DLD1 (cell line): ENCODE results near the gene NFAT5.

Source experiments
- in situ Hi-C: cut with HindIII; loops from 2 replicates; pipeline ENCODE4 v1.10.0; 2017; ENCODE audit warnings: low sequenced_read_pairs

Gene NFAT5

DNA sequence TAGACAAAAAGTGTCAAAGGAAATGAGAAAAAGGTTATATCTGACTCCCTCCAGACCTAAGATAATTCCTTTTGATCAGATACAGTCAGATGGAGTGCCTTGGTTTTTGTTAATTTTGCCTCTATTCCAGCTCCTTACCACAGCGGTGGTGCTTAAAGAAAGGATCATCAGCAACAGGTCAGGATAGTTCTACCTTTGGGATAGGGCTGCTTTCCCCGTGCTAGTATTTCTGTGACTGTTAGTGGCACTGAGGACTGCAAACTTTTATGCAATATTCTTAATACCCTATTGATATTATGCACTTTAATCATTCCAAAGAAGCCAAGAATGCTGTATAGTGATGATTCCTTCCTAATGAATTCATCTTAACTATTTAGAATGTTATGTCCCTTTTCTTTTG is 136.1 kb downstream of the NFAT5 start:
- in situ Hi-C loops, result no loop called here

DNA sequence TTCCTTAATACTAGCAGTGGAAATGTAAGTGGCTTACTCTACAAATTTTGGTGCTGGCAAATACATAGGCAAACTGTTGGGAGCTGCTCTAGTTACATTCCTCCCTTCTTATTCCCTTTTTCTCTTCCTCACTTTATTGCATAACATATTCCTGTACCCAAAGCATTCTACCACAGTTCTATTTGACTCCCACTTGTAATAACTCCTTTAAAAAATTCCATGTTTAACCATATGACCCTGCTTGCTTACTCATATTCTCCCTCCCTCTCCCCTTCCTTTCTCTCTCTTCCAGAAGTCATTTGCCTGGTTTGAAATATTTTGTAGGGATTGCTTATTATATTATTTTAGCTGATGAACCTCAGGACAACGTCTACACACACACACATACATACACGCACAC is 137.9 kb downstream of the NFAT5 start:
- in situ Hi-C loops, result no loop called here

DNA sequence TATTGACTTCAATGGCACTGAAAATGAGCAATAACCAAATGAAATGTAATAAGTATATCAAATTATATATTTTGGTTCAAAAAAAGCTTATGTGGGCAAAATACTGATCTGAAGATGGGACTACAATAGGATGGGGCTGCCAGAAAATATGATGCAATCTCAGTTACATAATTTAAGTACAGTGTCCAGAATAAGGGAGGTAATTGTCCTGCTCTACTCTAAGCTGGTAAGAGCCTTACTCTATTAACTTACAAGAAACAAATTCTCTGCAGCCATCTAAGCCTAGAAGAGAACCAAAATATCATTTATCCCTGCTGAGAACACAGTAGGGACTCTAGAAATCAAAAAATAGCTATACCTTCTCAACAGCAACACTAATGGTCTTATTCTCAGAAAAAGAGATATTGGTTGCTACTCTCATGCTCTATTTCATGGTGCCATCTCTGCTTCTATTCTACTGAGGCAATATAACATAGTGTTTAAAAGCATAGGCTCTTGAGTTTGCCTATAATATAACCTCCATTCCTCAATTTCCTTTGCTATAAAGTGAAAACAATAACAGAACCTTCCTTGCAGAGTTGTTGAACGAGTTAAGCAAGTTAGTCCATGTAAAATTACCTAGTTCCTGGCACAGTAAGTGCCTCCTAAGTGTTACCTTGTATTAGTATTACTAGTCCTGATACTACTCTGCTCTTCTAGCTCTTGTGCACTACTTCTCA is 140.6 kb downstream of the NFAT5 start:
- in situ Hi-C loops, result no loop called here

DNA sequence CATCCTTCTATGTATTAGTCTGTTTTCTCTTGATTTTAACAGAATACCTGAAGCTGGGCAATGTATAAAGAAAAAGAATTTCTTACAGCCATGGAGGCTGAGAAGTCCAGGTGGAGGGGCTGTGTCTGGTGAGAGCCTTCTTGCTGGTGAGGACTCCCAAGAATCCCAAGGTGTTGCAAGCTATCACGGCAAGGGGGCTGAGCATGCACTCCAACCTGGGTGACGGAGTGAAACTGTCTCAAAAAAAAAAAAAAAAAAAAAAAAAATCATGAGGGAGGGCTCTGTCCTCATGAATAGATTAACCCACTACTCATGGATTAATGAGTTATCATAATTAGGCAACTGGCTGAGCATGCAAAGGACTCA is 141.2 kb downstream of the NFAT5 start:
- in situ Hi-C loops, result no loop called here

DNA sequence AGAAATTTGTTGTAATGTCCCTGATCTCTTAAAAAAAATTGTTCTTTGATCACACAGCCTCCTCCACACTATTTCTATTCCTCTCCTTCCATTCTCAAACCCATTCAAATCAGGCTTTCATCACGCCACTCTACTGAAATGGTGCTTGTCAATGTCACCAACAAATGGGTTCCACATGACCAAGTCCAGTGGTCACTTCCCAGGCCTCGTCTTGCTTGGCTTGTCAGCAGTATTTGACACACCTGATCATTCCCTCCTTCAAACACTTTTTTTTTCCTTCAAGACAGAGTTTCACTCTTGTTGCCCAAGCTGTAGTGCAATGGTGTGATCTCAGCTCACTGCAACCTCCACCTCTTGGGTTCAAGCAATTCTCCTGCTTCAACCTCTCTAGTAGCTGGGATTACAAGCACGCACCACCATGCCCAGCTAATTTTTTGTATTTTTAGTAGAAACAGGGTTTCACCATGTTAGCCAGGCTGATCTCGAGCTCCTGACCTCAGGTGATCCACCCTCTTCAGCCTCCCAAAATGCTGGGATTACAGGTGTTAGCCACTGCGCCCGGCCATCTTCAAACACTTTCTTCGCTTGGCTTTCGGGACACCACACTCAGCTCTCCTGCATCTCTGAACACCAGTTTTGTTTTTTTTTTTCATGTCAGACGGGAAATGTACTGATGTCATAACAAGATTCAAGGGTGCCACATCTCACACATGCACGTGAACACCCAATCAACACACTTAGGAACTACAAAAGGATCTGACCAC is 142.3 kb downstream of the NFAT5 start:
- in situ Hi-C loops, result no loop called here

DNA sequence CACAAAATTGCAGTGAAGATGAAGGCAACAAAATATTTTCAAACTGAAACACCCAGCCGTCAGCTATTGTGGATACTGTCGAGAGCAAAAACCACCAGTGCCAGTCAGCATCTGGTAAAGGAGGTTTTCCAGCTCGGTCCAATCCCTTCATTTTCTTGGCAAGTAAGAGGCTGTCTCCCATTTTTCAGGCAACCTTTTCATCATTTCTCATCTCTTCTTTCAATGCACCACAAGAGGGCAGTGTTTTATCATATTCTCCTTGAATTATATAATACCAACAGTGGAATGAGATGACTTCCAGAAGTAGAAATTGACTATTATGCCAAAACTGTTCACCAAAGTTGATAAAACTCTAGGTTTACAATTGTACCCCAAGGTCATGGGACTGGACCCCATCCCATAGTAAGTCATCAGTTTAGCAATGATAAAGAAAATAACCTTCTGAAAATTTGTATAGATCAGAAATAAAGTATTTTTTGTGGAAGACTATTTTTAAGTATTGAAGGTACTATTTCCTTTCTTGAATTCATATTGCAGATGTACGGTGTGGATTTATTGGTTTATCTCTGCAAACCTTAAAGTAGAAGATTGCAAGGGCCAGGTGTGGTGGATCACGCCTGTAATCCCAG is 143.8 kb downstream of the NFAT5 start:
- in situ Hi-C loops, result no loop called here

DNA sequence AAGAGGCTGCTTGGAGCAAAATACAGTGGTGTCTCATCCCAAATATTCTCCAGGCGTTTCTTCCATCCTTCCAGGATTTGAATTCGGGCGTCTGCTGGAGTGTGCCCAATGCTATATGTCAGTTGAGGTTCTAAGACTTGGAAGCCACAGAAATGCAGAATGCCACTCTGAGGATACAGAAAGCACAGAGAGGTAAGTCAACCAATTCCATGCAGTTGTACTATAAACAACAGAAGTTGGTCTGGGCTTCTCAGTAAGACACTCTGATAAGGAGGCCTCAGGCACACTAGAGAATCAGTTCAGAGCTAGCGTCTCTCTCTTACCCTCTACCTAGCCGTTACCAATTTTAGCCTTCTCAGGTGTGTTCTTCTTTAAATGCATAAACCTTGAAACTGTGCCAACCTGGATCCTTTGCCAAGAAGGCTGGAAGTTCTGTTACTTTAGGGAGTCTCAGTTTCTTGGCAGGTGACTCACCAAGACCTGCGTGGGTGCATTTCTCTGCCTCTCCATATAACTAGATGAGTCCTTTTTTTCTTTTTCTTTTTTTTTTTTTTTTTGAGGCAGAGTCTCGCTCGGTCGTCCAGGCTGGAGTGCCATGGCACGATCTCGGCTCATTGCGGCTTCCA is 145.5 kb downstream of the NFAT5 start:
- in situ Hi-C loops, result no loop called here

DNA sequence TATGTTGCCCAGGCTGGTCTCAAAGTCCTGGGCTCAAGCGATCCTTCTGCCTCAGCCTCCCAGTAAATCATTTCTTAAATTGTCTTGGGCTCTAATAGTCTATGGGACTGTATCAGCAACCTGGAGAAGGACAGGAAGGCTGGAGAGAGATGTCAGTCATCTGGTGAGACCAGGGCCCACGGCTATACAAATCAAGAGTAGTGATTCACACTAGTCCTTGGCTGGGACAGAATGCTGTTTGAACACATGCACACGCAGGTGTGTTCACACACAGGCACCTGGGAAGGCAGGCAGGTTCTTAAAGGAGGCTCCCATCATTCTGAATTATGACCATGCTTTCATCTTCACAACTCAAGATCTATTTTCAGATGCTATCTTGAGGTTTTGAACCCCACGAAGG is 146.5 kb downstream of the NFAT5 start:
- in situ Hi-C loops, result no loop called here

DNA sequence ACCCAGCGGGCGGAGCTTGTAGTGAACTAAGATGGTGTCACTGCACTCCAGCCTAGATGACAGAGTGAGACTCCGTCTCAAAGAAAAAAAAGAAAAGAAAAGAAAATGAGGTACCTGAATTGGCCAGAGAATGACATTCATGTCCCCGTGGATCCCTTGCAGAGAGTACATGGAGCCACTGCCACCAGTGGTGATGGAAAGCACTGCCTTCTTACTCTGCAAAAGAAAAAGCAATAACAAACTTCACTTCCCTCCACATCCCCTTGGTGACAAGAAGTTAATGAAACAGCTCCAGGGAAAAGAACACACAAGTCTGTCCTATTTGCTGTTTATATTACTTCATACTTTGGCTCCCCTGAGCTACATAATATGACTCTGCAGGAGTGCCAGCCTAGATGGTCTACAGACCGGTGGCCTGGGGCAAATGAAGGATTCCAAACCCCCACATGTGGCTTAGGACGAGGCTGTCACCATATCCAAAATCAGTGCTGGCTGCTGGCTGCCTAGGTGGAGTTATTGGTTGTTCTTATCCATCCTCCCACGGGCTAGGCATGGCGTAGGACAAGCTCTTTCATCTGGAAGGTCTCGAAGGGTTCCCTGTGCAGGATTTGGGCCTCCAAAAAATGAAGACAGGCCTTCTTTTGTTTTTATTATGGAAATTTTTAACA is 147.3 kb downstream of the NFAT5 start:
- in situ Hi-C loops, result no loop called here

DNA sequence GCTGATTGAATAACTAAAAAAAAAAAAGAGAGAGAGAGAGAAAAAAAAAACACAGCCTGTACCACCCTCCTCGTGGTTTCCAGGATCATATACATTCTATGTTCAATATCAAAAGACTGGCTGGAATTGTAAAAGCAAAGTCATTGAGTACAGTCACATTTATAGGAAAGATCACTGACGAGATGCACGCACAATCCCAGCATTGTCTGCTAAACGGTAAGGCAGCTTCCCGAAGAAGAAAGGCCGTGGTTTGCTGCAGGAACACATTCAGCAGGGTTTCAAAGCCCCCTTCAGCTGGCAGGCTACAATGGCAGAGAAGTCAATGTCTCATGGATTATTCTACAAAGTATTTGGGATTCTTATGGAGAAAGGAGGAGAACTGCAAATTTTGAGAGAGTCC is 151.3 kb downstream of the NFAT5 start:
- in situ Hi-C loops, result no loop called here

DNA sequence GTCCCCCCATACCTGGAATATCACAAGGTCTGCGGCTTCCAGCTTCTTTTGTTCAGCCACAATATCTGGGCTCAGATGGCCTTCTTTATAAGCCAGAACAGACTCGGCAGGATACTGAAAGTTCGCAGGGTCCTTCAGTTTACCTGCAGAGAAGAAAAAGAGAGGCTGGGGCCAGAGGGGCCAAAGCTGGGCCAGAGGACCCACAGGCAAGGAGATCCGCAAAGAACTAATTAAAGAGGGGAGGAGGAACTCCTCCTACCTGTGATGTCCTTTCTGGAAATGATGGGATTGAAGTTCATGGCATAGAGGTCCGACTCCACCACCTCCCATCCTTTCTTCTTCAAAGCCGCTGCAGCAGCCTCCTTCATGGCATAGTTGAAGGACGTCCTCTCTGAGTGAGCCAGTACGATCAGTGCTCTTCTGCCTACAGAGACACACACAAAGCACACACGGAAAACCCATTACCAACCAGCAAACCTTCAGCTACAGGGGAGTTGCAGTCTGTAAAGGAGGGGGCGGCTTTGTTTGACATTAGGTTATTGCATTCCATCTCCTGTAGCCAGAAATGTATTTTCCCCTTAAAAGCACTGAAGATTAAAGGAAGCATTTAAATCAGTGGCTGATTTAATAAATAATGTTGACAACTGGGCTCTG is 152.5 kb downstream of the NFAT5 start:
- in situ Hi-C loops, result no loop called here

DNA sequence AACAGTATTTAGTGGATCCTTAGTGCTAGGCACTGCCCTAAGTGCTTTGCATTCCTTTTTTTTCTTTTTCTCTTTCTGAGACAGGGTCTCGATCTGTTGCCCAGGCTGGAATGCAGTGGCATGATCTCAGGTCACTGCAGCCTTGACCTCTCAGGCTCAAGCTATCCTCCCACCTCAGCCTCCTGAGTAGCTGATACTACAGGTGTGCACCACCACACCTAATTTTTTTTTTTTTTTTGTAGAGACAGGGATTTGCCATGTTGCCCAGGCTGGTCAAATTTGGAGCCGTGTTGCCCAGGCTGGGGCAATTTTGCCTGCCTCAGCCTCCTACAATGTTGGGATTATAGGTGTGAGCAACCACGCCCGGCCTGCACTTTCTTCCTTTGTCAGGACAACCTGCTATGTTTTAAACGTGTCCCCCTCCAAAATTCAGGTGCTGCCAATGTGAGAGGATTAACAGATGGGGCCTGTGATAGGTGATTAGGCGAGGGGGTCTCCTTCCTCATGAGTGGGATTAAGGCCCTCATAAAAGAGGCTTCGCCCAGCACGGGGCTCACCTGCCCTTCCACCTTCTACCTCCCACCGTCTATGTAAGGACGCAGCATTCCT is 155.2 kb downstream of the NFAT5 start:
- in situ Hi-C loops, result no loop called here

DNA sequence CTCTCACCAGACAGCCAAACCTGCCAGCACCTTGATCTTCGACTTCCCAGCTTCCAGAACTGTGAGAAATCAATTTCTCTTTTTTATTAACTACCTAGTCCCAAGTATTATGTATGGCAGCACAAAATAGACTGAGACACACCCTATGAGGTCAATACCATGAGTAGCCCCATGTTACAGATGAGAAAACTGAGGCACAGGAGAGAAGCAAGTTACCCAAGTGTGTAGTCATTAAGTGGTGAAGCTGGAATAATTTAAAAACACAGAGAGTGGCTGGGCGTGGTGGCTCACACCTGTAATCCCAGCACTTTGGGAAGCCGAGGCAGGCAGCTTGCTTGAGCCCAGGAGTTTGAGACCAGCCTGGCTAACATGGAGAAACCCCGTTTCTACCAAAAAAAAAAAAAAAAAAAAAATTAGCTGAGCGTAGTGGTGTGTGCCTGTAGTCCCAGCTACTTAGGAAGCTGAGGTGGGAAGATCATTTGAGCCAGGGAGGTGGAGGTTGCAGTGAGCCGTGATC is 155.7 kb downstream of the NFAT5 start:
- in situ Hi-C loops, result no loop called here

DNA sequence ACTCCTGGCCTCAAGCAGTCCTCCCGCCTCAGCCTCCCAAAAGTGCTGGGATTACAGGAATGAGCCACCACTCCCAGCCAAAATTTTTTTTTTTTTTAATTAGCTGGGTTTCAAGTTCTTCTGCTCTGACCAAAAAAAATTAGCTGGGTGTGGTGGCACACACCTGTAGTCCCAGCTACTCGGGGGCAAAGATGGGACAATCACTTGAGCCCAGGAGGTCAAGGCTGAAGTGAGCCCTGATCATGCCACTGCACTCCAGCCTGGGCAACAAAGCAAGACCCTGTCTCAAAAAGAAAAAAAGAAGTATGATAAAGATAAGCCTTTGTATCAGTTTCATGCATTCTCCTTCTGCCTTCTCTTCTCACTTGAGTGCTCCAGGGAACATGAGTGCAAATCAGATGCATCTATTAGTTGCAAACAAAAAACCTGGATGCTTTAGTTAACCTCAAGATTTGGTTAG is 158.7 kb downstream of the NFAT5 start:
- in situ Hi-C loops, result no loop called here

DNA sequence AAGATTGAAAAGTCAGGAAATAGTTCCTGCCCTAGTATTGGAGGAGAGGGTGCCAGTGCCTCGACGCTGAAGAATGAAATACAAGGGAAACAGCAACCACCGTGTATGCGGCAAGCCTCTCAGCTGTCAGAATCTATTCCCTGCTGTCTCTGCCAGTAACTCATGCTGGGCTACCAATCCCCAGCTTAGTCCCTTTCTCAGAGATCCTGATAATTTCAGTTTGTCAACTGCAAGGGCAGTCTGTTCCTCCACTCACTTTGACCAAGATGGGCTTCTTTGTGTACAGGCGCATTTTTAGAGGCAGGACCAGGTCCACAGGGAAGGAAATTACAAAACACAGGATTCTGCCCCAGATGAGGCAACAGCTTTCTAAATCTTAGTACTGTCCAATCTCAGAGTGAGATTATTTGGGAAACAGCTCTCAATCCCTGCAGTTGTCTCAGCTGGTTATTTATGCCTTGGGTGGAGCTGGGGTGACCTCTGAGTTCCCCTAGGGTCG is 159.3 kb downstream of the NFAT5 start:
- in situ Hi-C loops, result no loop called here

DNA sequence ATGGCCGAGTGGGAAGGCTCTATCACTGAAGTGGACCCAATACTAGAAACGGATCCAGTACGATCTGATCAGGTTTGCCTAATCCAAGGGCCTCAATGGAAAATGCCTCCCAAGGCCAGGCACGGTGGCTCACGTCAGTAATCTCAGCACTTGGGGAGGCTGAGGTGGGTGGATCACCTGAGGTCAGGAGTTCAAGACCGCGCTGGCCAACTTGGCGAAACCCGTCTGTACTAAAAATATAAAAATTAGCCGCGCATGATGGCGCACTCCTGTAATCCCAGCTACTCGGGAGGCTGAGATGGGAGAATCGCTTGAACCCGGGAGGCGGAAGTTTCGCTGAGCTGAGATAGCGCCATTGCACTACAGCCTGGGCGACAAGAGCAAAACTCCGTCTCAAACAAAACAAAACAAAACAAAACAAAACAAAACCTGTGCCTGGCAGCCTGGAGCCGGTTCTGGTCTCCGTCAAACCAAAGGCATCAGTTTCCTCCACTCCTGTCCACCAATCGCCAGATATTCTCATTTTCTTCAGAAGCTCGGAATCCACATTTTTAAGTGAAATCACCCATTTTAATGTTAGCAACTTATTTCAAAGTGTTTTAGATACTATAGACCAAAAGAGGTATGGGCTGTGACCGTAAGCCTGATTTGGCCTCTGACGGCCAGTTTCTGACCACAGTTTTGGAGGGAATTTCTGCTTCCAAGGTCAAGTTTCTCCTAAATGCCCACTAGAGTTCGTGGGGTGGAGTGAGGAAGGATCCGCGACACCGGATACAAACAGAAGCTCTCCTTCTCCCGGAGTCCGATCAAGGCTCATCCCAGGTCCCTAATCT is 159.9 kb downstream of the NFAT5 start:
- in situ Hi-C loops, result no loop called here

DNA sequence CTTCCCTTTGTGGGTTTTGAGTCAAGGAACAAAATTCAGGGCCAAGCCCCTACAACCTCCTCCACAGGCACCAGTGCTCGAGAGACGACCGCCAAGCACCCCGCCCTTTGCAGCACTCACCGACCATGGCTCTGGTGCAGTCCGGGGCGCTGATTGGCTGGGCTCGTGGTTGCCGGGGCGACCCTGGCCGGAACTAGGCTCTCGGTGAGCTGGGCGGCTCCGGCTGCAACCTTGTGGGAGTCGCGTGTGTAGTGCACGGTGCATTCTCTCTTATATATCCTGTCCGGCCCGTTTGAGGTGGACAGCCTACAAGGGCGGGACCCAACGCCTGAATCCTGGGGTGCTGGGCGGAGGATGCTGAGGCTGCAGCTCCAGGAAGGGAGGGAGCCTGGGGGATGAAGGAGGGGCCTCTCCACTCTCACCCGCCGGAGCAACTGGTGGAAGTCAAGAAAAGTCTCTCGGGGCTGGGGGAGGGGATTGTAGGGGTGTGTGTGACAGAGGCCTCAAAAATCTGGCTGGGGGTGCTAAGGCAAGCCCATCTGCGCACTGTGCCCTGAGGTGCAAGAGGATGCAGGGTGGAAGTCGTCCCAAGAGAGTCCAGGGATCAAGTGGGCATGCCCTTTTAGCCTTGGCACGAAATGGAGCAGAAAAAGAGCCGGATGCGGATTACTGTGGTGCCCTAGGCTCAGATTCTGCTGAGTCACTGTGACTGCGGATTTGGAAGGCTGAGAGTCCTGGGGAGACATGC is 160.7 kb downstream of the NFAT5 start, which contains the start of gene NQO1:
NQO1 (minus strand) TSS at position 248 of the 748 bp plus-strand sequence; CDS start at position 127, 121 bp downstream.
- in situ Hi-C loops, result no loop called here

DNA sequence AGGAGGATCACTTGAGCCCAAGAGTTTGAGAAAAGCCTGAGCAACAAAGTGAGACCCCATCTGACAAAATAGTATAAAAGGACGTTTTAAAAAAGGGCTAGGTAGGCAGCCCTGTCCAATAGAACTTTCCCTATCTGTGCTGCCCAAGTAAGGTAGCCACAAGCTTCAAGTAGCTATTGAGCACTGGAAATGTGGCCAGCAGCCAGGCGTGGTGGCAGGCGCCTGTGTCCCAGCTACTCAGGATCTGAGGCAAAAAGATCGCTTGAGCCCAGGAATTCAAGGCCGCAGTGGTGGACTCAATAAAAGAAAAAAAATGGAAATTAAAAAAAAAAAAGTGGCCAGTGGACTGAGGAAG is 162.1 kb downstream of the NFAT5 start:
- in situ Hi-C loops, result no loop called here
